ENCODE data around the gene LIPA. TPM values are rescaled to one million over a fixed set of nuclear protein-coding genes. Genes with fewer than 3 reads are reported as not detected.

Gene LIPA
- total and polyA plus RNA-seq, 11 donors, result 4.8 to 127 (median 18.8) TPM

DNA sequence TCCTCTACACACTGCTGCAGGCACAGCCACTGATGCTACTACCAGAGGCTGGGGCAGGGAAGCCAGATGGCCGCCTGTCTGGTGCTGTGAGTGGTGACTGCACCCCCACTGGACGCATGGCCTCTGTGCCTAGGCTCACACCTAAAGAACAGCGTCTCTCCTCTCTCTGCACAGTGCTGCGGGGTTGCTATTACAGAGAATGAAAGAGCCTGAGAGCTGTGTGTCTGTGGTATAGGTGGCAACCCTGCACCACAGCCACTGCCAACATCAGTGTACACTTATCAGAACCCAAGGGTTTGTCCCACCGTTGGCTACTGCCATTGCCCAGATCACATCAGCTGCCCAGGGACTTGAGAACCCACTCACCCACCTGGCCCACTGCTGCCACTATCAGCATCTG is 46.2 kb upstream of the LIPA start:
- no peak for DNase-seq
- 96 to 100% (median 98%) methylated on average over 1 to 5 of the region's 5 CpGs for WGBS, 4 donors
- Histone ChIP-seq H3K27ac (peak overlapping the region in 1 of 12 donors; percentile 83), H3K4me1 (peaks cover 0 to 51% (median 19%) of the 10 kb centered on the region in 12 donors), H3K4me3 (no peak overlapping the region), H3K27me3 (no peaks in the 10 kb centered on the region), H3K36me3 (no peaks in the 10 kb centered on the region), H3K9me3 (peaks cover 0 to 12% (median 0%) of the 10 kb centered on the region in 12 donors)
- intact Hi-C loops (cut with DNase I), result no loop called here
- TF ChIP-seq, protein P1, sequence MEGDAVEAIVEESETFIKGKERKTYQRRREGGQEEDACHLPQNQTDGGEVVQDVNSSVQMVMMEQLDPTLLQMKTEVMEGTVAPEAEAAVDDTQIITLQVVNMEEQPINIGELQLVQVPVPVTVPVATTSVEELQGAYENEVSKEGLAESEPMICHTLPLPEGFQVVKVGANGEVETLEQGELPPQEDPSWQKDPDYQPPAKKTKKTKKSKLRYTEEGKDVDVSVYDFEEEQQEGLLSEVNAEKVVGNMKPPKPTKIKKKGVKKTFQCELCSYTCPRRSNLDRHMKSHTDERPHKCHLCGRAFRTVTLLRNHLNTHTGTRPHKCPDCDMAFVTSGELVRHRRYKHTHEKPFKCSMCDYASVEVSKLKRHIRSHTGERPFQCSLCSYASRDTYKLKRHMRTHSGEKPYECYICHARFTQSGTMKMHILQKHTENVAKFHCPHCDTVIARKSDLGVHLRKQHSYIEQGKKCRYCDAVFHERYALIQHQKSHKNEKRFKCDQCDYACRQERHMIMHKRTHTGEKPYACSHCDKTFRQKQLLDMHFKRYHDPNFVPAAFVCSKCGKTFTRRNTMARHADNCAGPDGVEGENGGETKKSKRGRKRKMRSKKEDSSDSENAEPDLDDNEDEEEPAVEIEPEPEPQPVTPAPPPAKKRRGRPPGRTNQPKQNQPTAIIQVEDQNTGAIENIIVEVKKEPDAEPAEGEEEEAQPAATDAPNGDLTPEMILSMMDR (IDR thresholded peaks at IDR 0.05), result no peak
- no peak for TF ChIP-seq POLR2A (IDR thresholded peaks at IDR 0.05)
- ATAC-seq, result no peak

DNA sequence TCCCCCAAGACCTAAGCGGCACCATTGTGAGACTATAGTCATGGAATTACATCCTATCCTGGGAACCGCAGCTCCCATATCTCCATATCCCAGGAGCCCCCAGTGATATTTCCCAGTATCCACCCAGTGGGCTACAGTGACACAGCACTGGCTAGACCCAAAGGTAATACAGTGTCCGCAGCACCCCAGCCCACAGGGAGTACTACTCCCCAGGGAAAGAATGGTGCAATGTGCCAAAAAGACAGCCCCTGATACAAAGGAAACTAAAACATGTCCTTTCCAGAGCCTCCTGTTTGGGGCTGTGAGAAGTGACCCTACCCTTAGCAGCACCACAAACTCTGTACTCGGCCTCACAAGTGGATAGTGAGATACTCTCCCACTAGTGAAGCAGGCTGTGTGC is 45.8 kb upstream of the LIPA start:
- 92 to 100% (median 97%) methylated on average over 4 of the region's 4 CpGs for WGBS, 4 donors
- Histone ChIP-seq H3K4me1 (peaks cover 0 to 47% (median 18%) of the 10 kb centered on the region in 12 donors), H3K27ac (peak overlapping the region in 1 of 12 donors; percentile 83), H3K9me3 (peaks cover 0 to 12% (median 0%) of the 10 kb centered on the region in 12 donors), H3K4me3 (no peak overlapping the region), H3K27me3 (no peaks in the 10 kb centered on the region), H3K36me3 (no peaks in the 10 kb centered on the region)
- intact Hi-C loops (cut with DNase I), result no loop called here
- DNase-seq, result no peak
- TF ChIP-seq POLR2A (IDR thresholded peaks at IDR 0.05), result no peak
- TF ChIP-seq, protein P1 (IDR thresholded peaks at IDR 0.05), result no peak
- ATAC-seq, result no peak

DNA sequence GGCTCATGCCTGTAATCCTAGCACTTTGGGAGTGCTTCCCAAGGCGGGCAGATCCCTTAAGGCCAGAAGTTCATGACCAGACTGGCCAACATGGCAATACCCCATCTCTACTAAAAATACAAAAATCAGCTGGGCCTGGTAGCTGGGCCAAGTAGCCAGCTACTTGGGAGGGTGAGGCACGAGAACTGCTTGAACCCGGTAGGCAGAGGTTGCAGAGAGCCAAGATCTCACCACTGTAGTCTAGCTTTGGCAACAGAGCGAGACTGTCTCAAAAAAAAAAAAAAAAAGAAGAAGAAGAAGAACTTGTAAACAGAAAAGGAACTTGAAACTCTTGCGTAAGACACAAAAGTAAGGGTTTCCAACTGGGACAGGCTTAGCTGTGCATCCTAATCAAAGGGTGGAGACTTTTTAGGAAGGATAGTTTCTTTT is 44.7 kb upstream of the LIPA start:
- TF ChIP-seq, protein P1 (IDR thresholded peaks at IDR 0.05), result no peak
- TF ChIP-seq POLR2A (IDR thresholded peaks at IDR 0.05), result no peak
- no peak for DNase-seq
- H3K9me3 ChIP-seq, result peaks cover 0 to 12% (median 0%) of the 10 kb centered on the region in 12 donors
- no peak overlapping the region for H3K4me3 ChIP-seq
- H3K36me3 ChIP-seq, result no peaks in the 10 kb centered on the region
- WGBS, 4 donors, result 69 to 75% (median 72%) methylated on average over 5 of the region's 5 CpGs
- H3K27ac ChIP-seq, result peak overlapping the region in 10 of 12 donors; percentile 33 to 83 (median 53)
- peak; percentile 35 to 75 (median 65) for ATAC-seq
- intact Hi-C loops (cut with DNase I), result no loop called here
- peaks cover 0 to 42% (median 14%) of the 10 kb centered on the region in 12 donors for H3K4me1 ChIP-seq
- H3K27me3 ChIP-seq, result no peaks in the 10 kb centered on the region

DNA sequence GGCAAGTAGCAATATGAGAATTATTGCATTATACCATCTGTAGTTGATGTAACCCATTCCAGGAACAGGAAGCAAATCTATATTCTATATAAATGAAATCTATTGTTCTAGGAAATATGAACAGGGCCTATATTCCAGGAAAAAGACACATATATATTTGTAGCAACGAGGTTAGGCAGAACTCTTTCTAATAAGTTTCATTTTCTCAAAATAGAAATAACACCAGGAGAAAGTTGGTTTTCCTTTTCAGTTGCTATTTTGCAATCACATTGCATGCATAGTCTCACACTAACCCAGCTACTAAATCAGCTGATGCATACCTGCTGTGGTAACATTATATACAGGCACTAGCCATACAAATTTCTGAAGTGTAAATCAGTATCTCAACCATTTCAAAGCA is 44.0 kb upstream of the LIPA start:
- Histone ChIP-seq H3K27ac (peak overlapping the region in 9 of 12 donors; percentile 33 to 83 (median 53)), H3K27me3 (no peaks in the 10 kb centered on the region), H3K4me3 (no peak overlapping the region), H3K4me1 (peaks cover 0 to 36% (median 8%) of the 10 kb centered on the region in 12 donors), H3K9me3 (peaks cover 0 to 12% (median 0%) of the 10 kb centered on the region in 12 donors), H3K36me3 (no peaks in the 10 kb centered on the region)
- no peak for TF ChIP-seq POLR2A (IDR thresholded peaks at IDR 0.05)
- ATAC-seq, result peak in 1 of 4 donors; percentile 48
- intact Hi-C loops (cut with DNase I), result no loop called here
- 36 to 44% (median 42%) methylated on average over 1 of the region's 1 CpG for WGBS, 4 donors
- DNase-seq, result no peak
